Measurements from ENCODE around the gene ZNF436. TPM values are rescaled to one million over a fixed set of nuclear protein-coding genes. Genes with fewer than 3 reads are reported as not detected.
A peak's percentile ranks its signal among the peaks of the same experiment; 100 is the strongest.

ZNF436 gene
- total and polyA plus RNA-seq, 9 of the 15 experiments (the other 6 are each of a cell fraction or from before 2014, with no cell fraction given): 2.1 to 11.3 (median 6.8) TPM

GRCh38 chr1:23370709-23371584, 1.3 kb upstream of the ZNF436 start (continued):
- TF ChIP-seq CBX5 (IDR thresholded peaks at IDR 0.05; ENCODE audit: borderline replicate concordance, low read depth): no peak
- TF ChIP-seq, protein P1, sequence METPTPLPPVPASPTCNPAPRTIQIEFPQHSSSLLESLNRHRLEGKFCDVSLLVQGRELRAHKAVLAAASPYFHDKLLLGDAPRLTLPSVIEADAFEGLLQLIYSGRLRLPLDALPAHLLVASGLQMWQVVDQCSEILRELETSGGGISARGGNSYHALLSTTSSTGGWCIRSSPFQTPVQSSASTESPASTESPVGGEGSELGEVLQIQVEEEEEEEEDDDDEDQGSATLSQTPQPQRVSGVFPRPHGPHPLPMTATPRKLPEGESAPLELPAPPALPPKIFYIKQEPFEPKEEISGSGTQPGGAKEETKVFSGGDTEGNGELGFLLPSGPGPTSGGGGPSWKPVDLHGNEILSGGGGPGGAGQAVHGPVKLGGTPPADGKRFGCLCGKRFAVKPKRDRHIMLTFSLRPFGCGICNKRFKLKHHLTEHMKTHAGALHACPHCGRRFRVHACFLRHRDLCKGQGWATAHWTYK (CRISPR knock-in tag; IDR thresholded peaks at IDR 0.05): no peak
- 0 out of 2 replicates have a peak, but pooled peaks have one; percentile 11 for TF ChIP-seq ETV1 (tag; conservative IDR thresholded peaks at IDR 0.05; ENCODE audit: low read depth)
- no peak for TF ChIP-seq SLC30A9 (CRISPR knock-in tag; IDR thresholded peaks at IDR 0.05)
- TF ChIP-seq, protein P2, sequence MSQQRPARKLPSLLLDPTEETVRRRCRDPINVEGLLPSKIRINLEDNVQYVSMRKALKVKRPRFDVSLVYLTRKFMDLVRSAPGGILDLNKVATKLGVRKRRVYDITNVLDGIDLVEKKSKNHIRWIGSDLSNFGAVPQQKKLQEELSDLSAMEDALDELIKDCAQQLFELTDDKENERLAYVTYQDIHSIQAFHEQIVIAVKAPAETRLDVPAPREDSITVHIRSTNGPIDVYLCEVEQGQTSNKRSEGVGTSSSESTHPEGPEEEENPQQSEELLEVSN (IDR thresholded peaks at IDR 0.05; ENCODE audit: borderline replicate concordance in 1 of 2, extremely low read depth in 1 of 2, insufficient read depth in 1 of 2, insufficient read length in 1 of 2, low read depth in 1 of 2, low read length in 1 of 2, poor library complexity in 1 of 2, severe bottlenecking in 1 of 2): no peak
- TF ChIP-seq, protein P3, sequence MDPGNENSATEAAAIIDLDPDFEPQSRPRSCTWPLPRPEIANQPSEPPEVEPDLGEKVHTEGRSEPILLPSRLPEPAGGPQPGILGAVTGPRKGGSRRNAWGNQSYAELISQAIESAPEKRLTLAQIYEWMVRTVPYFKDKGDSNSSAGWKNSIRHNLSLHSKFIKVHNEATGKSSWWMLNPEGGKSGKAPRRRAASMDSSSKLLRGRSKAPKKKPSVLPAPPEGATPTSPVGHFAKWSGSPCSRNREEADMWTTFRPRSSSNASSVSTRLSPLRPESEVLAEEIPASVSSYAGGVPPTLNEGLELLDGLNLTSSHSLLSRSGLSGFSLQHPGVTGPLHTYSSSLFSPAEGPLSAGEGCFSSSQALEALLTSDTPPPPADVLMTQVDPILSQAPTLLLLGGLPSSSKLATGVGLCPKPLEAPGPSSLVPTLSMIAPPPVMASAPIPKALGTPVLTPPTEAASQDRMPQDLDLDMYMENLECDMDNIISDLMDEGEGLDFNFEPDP (CRISPR knock-in tag; IDR thresholded peaks at IDR 0.05): no peak
- TF ChIP-seq, protein P4, sequence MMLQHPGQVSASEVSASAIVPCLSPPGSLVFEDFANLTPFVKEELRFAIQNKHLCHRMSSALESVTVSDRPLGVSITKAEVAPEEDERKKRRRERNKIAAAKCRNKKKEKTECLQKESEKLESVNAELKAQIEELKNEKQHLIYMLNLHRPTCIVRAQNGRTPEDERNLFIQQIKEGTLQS (IDR thresholded peaks at IDR 0.05): 0 out of 2 replicates have a peak, but pooled peaks have one; percentile 18
- TF ChIP-seq, protein P4 (CRISPR knock-in tag; conservative IDR thresholded peaks at IDR 0.05): no peak
- TF ChIP-seq, protein P5, sequence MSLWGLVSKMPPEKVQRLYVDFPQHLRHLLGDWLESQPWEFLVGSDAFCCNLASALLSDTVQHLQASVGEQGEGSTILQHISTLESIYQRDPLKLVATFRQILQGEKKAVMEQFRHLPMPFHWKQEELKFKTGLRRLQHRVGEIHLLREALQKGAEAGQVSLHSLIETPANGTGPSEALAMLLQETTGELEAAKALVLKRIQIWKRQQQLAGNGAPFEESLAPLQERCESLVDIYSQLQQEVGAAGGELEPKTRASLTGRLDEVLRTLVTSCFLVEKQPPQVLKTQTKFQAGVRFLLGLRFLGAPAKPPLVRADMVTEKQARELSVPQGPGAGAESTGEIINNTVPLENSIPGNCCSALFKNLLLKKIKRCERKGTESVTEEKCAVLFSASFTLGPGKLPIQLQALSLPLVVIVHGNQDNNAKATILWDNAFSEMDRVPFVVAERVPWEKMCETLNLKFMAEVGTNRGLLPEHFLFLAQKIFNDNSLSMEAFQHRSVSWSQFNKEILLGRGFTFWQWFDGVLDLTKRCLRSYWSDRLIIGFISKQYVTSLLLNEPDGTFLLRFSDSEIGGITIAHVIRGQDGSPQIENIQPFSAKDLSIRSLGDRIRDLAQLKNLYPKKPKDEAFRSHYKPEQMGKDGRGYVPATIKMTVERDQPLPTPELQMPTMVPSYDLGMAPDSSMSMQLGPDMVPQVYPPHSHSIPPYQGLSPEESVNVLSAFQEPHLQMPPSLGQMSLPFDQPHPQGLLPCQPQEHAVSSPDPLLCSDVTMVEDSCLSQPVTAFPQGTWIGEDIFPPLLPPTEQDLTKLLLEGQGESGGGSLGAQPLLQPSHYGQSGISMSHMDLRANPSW (CRISPR knock-in tag; IDR thresholded peaks at IDR 0.05): no peak
- TF ChIP-seq SOX6 (IDR thresholded peaks at IDR 0.05): 0 out of 2 replicates have a peak, but pooled peaks have one; percentile 14
- no peak for TF ChIP-seq POLR3G (IDR thresholded peaks at IDR 0.05; ENCODE audit: extremely low read depth, insufficient read length, insufficient replicate concordance)
- no peak for TF ChIP-seq PHB2 (IDR thresholded peaks at IDR 0.05; ENCODE audit: low read depth)
- TF ChIP-seq ZNF583 (CRISPR knock-in tag; IDR thresholded peaks at IDR 0.05): no peak
- TF ChIP-seq C11orf30 (IDR thresholded peaks at IDR 0.05; ENCODE audit: low read depth): peak; percentile 50; the same call in 1 of the 2 replicates
- no peak for TF ChIP-seq ILK (tag; IDR thresholded peaks at IDR 0.05; ENCODE audit: borderline replicate concordance, low read depth)
